GM12865 (cell line): Measurements from ENCODE around the gene DLG1.

ENCODE experiments used
- DNase-seq: peaks from one replicate; pipeline ENCODE4 v3.0.0; 2010; ENCODE audit warnings: low read depth
- H3K4me3 ChIP-seq: 2 replicates; pipeline ENCODE4 v1.5.1; 2011; ENCODE audit warnings: mild to moderate bottlenecking, low read depth, low read length, control low read depth
- CTCF ChIP-seq: IDR thresholded peaks from 2 replicates; pipeline ENCODE4 v1.5.1; 2011; ENCODE audit warnings: low read length, control low read depth, low read depth, inconsistent platforms; ENCODE audit not compliant: insufficient read depth; ENCODE audit errors: missing control alignments

DLG1 gene

GRCh38 chr3:197262709-197263108 is 35.7 kb downstream of the DLG1 start:
- no peak for DNase-seq
- TF ChIP-seq CTCF, result no peak

GRCh38 chr3:197261164-197261509 is 37.3 kb downstream of the DLG1 start:
- H3K4me3 ChIP-seq, result no peak overlapping the region
- no peak for TF ChIP-seq CTCF
- no peak for DNase-seq

More at GRCh38 chr3:197262709-197263108, 35.7 kb downstream of the DLG1 start:
- H3K4me3 ChIP-seq, result no peak overlapping the region

GRCh38 chr3:197260491-197261163 is 37.8 kb downstream of the DLG1 start:
- DNase-seq, result no peak
- no peak for TF ChIP-seq CTCF
- H3K4me3 ChIP-seq, result no peak overlapping the region

GRCh38 chr3:197259096-197259495 is 39.3 kb downstream of the DLG1 start:
- no peak for DNase-seq
- no peak for TF ChIP-seq CTCF
- no peak overlapping the region for H3K4me3 ChIP-seq

GRCh38 chr3:197258168-197258755 is 40.1 kb downstream of the DLG1 start:
- TF ChIP-seq CTCF, result no peak
- no peak for DNase-seq
- H3K4me3 ChIP-seq, result no peak overlapping the region

GRCh38 chr3:197257711-197258110 is 40.7 kb downstream of the DLG1 start:
- no peak for DNase-seq
- no peak for TF ChIP-seq CTCF
- H3K4me3 ChIP-seq, result no peak overlapping the region
